MM.1S (cell line): ENCODE data around the gene GP9.

Experiments
- DNase-seq: peaks from one replicate; pipeline ENCODE4 v3.0.0-alpha.2; 2015
- H2AFZ ChIP-seq: fragments of 300-600 bp; sonication (generic); 2 replicates; pipeline ENCODE4 v1.6.0; 2016; ENCODE audit warnings: antibody characterized with exemption, low read length
- H3F3A ChIP-seq: fragments of 300-600 bp; sonication (generic); 2 replicates; pipeline ENCODE4 v1.6.1; 2016; ENCODE audit warnings: mild to moderate bottlenecking, antibody characterized with exemption, low read length, moderate library complexity, mixed read lengths; ENCODE audit not compliant: insufficient read depth
- H3K27ac ChIP-seq: fragments of 300-600 bp; sonication (generic); 2 replicates; pipeline ENCODE4 v1.5.1; 2016; ENCODE audit warnings: mild to moderate bottlenecking, low read length
- H3K27me3 ChIP-seq: fragments of 300-600 bp; sonication (generic); replicated peaks from 2 replicates; pipeline ENCODE4 v1.6.0; 2016; ENCODE audit warnings: low read length; ENCODE audit not compliant: insufficient read depth
- H3K36me3 ChIP-seq: fragments of 300-600 bp; sonication (generic); replicated peaks from 2 replicates; pipeline ENCODE4 v1.6.1; 2016; ENCODE audit warnings: mild to moderate bottlenecking, low read length, mixed read lengths; ENCODE audit not compliant: insufficient read depth
- H3K4me1 ChIP-seq: fragments of 300-600 bp; sonication (generic); 2 replicates; pipeline ENCODE4 v1.6.1; 2016; ENCODE audit warnings: low read length, mixed read lengths
- H3K4me2 ChIP-seq: fragments of 300-600 bp; sonication (generic); 2 replicates; pipeline ENCODE4 v1.6.0; 2016; ENCODE audit warnings: low read depth, low read length
- H3K4me3 ChIP-seq: fragments of 300-600 bp; sonication (generic); 2 replicates; pipeline ENCODE4 v1.5.1; 2016; ENCODE audit warnings: low read length, mixed read lengths
- H3K79me2 ChIP-seq: fragments of 300-600 bp; sonication (generic); 2 replicates; pipeline ENCODE4 v1.6.1; 2016; ENCODE audit warnings: mixed run types, low read length, mixed read lengths
- H3K9ac ChIP-seq: fragments of 300-600 bp; sonication (generic); 2 replicates; pipeline ENCODE4 v1.6.1; 2016; ENCODE audit warnings: low read length, mixed read lengths
- H3K9me2 ChIP-seq: fragments of 300-600 bp; sonication (generic); replicated peaks from 2 replicates; pipeline ENCODE4 v1.6.1; 2016; ENCODE audit warnings: mild to moderate bottlenecking, low read length, mixed read lengths; ENCODE audit not compliant: insufficient read depth
- H3K9me3 ChIP-seq: fragments of 300-600 bp; sonication (generic); replicated peaks from 2 replicates; pipeline ENCODE4 v1.6.1; 2016; ENCODE audit warnings: mild to moderate bottlenecking, low read length, mixed read lengths; ENCODE audit not compliant: insufficient read depth
- H4K20me1 ChIP-seq: fragments of 300-600 bp; sonication (generic); 2 replicates; pipeline ENCODE4 v1.6.1; 2016; ENCODE audit warnings: mild to moderate bottlenecking, low read length, moderate library complexity, mixed read lengths; ENCODE audit not compliant: insufficient read depth
- EZH2 ChIP-seq: fragments of 300-600 bp; sonication (generic); optimal IDR thresholded peaks from 2 replicates; pipeline ENCODE3; 2017; ENCODE audit warnings: low read depth, mild to moderate bottlenecking, antibody characterized with exemption, low read length, mixed read lengths
- EZH2phosphoT487 ChIP-seq: fragments of 300-600 bp; sonication (generic); IDR thresholded peaks from 2 replicates; pipeline ENCODE4 v1.6.1; 2018; ENCODE audit warnings: antibody characterized with exemption, low read length
- TF ChIP-seq, protein P1 (sequence below): fragments of 300-600 bp; sonication (generic); IDR thresholded peaks from 2 replicates; pipeline ENCODE4 v1.5.1; 2016; ENCODE audit warnings: antibody characterized with exemption, low read length, mixed read lengths

The GP9 gene

DNA sequence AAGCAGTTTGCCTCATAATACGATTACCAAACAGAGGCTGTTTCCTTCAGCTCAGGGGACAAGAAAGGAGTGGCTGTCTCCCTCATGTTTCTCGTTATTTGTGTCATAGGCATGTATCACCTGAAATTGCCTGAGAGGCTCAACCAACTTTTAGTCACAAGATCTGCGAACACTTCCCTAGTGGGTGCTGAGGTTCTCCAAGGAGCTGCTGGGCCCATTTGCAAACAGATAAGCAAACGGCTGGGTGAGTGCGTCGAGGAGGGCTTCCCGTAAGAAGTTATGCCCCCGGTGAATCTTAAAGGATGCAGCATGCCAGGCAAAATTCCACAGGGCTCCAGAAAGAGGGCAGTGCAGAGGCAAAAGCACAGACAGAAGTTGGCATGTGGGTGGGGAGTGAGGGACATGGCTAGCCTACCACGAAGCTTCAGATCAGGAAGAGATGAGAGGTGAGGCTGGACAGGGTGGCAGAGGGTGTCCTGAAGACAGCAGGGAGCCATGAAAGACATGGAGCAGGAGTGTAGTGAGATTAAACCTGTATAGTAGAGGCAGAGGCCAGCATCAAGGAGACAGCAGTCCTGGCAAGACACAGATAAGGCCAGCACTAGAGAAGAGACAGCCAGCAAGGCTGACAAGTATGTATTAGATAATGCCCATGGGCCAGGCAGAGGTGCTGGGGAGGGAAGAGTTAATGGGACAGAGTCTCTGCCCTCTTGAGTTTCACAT, 4.0 kb upstream of the GP9 start:
- no peaks in the 10 kb centered on the region for H3K36me3 ChIP-seq
- H3K27ac ChIP-seq = no peak overlapping the region
- no peaks in the 10 kb centered on the region for H3K79me2 ChIP-seq
- no peak overlapping the region for H3K9ac ChIP-seq
- peaks cover 14% of the 10 kb centered on the region for H3F3A ChIP-seq
- DNase-seq = no peak
- H3K9me3 ChIP-seq = no peaks in the 10 kb centered on the region
- H3K9me2 ChIP-seq = no peaks in the 10 kb centered on the region
- H3K4me1 ChIP-seq = peaks cover 28% of the 10 kb centered on the region
- H4K20me1 ChIP-seq = no peaks in the 10 kb centered on the region
- no peak overlapping the region for H2AFZ ChIP-seq
- no peak overlapping the region for H3K4me2 ChIP-seq
- TF ChIP-seq, protein P1, sequence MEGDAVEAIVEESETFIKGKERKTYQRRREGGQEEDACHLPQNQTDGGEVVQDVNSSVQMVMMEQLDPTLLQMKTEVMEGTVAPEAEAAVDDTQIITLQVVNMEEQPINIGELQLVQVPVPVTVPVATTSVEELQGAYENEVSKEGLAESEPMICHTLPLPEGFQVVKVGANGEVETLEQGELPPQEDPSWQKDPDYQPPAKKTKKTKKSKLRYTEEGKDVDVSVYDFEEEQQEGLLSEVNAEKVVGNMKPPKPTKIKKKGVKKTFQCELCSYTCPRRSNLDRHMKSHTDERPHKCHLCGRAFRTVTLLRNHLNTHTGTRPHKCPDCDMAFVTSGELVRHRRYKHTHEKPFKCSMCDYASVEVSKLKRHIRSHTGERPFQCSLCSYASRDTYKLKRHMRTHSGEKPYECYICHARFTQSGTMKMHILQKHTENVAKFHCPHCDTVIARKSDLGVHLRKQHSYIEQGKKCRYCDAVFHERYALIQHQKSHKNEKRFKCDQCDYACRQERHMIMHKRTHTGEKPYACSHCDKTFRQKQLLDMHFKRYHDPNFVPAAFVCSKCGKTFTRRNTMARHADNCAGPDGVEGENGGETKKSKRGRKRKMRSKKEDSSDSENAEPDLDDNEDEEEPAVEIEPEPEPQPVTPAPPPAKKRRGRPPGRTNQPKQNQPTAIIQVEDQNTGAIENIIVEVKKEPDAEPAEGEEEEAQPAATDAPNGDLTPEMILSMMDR = no peak
- no peak for TF ChIP-seq EZH2phosphoT487
- TF ChIP-seq EZH2 = no peak
- H3K27me3 ChIP-seq = no peaks in the 10 kb centered on the region
- H3K4me3 ChIP-seq = no peak overlapping the region

DNA sequence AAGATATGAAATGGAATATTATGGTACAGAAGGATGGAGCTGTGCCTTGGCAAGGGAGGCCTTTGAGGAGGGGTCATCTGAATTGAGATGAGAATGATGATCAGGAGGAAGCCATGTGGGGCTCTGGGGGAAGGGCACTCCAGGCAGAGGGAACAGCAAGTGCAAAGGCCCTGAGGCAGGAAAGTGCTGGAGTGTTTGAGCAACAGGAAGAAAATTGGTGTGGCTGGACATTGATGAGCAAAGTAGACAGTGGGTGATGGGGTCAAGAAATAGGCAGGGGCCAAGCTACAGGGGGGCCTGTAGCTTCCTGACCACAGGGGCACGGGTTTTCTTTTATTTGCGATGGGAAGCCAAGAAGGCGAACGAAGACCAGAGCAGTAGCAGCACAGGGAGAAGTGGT, 3.3 kb upstream of the GP9 start:
- no peak overlapping the region for H3K27ac ChIP-seq
- H3K9me2 ChIP-seq = no peaks in the 10 kb centered on the region
- no peaks in the 10 kb centered on the region for H3K36me3 ChIP-seq

DNA sequence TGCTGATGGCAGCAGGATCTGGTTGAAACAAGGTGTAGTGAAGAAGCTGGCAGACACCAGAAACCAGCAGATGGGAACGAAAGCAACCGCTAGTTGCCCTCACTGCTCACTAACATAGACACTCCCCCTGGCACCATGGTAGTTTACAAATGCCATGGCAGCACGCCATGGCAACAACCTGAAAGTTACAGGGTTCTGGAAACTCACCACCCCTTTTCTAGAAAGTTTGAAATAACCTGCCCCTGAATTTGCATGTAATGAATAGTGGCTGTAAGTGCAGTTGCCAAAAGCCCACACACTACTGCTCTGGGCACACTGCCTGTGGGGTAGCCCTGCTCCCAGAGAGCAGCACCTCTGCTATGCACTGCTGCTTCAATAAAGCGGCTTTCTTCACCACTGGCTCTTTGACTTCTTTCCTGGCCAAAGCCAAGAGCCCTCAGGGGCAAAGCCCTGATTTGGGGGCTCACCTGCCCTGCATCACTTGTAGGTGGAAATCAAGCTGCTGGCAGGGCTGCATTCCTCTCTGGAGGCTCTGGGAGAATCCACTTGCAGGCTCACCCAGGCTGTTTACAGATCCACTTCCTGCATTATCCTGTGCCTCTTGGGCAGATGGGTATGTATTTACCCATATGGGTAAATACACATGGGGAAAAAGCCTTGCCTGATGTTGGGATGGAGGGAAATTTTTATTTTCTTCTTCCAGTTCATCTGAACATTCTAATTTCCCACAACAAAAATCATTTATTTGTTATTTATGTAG, 2.0 kb upstream of the GP9 start:
- peaks cover 24% of the 10 kb centered on the region for H3K4me1 ChIP-seq
- peak overlapping the region; percentile 10; the same call in 1 of the 2 replicates for H3K4me3 ChIP-seq
- DNase-seq = peak; percentile 95
- peak overlapping the region; percentile 71 for H3K4me2 ChIP-seq
- no peaks in the 10 kb centered on the region for H3K79me2 ChIP-seq
- no peaks in the 10 kb centered on the region for H3K9me2 ChIP-seq
- peak overlapping the region; percentile 29; the same call in 1 of the 2 replicates for H2AFZ ChIP-seq
- no peaks in the 10 kb centered on the region for H3K27me3 ChIP-seq
- H3K27ac ChIP-seq = peak overlapping the region; percentile 87
- no peaks in the 10 kb centered on the region for H3K9me3 ChIP-seq
- no peaks in the 10 kb centered on the region for H3K36me3 ChIP-seq
- peak overlapping the region; percentile 68 for H3K9ac ChIP-seq
- no peaks in the 10 kb centered on the region for H4K20me1 ChIP-seq
- H3F3A ChIP-seq = peaks cover 14% of the 10 kb centered on the region
- TF ChIP-seq, protein P1 = peak; percentile 26
- no peak for TF ChIP-seq EZH2
- no peak for TF ChIP-seq EZH2phosphoT487

More for the DNA sequence above, 3.3 kb upstream of the GP9 start:
- Histone ChIP-seq H3K9ac (no peak overlapping the region), H3K9me3 (no peaks in the 10 kb centered on the region), H3K4me3 (no peak overlapping the region), H4K20me1 (no peaks in the 10 kb centered on the region), H3K4me2 (no peak overlapping the region), H2AFZ (no peak overlapping the region), H3K27me3 (no peaks in the 10 kb centered on the region), H3K4me1 (peaks cover 28% of the 10 kb centered on the region), H3K79me2 (no peaks in the 10 kb centered on the region), H3F3A (peaks cover 14% of the 10 kb centered on the region)
- no peak for DNase-seq
- TF ChIP-seq, protein P1 = no peak
- no peak for TF ChIP-seq EZH2phosphoT487
- TF ChIP-seq EZH2 = no peak
